Adrenal gland (tissue), 12 donors: ENCODE results near the gene BICD1. TPM values are rescaled to one million over a fixed set of nuclear protein-coding genes. Genes with fewer than 3 reads are reported as not detected.

Experiments used
- DNase-seq, 7 donors: peaks; one replicate each; pipeline ENCODE4 v3.0.0-alpha.2; 2019 to 2020
- H3K27ac ChIP-seq, 5 donors: fragments of 200-600 bp; sonication (generic) in 4 of 5; 1 replicate in 3 of 5; 2 replicates in 2 of 5; pipeline versions ENCODE4 v1.5.1 to v1.8.0; 2016 to 2020; ENCODE audit warnings: mild to moderate bottlenecking in 1 of 5
- H3K27me3 ChIP-seq: fragments of 200-600 bp; 2 replicates; pipeline ENCODE4 v1.8.0; 2021
- H3K36me3 ChIP-seq, 2 donors: fragments of 200-600 bp; replicated peaks in 1 of 2; 1 replicate in 1 of 2; 2 replicates in 1 of 2; pipeline versions ENCODE4 v1.5.1 to v1.8.0; 2018 to 2022
- H3K4me1 ChIP-seq, 2 donors: fragments of 200-600 bp; replicated peaks in 1 of 2; 1 replicate in 1 of 2; 2 replicates in 1 of 2; pipeline versions ENCODE4 v1.5.1 to v1.8.0; 2018 to 2021
- H3K4me3 ChIP-seq, 4 donors: fragments of 200-600 bp; sonication (generic) in 3 of 4; one replicate each; pipeline ENCODE4 v1.5.1; 2016 to 2018
- H3K9me3 ChIP-seq, 3 donors: fragments of 200-600 bp; sonication (generic) in 1 of 3; replicated peaks in 1 of 3; 1 replicate in 2 of 3; 2 replicates in 1 of 3; pipeline versions ENCODE4 v1.5.1 to v1.8.0; 2016 to 2021
- POLR2A ChIP-seq, 2 donors: fragments of 450-650 bp; IDR thresholded peaks; one replicate each; pipeline ENCODE4 v1.6.1; 2017; ENCODE audit warnings: antibody characterized with exemption in 2 of 2, mild to moderate bottlenecking in 2 of 2, moderate library complexity in 1 of 2
- WGBS, 4 donors: extraction: QIAGEN DNeasy Blood & Tissue Kit in 2 of 4; methylation state at CpG; one replicate each; pipeline versions ENCODE4 v1.1.5 to v1.1.7; 2013 to 2017; 5-methylcytosine and 5-hydroxymethylcytosine counted together
- intact Hi-C, 2 donors: fragments of 100-400 bp; cut with DNase I; formaldehyde crosslinking; loops; one replicate each; pipeline versions ENCODE4 v1.14.1 to v1.15.0; 2022 to 2023
- polyA plus RNA-seq, 3 donors: library from polyadenylated mRNA; stranded (reverse); fragments of 200-250 nt in 2 of 3; fragments of 350-450 nt in 1 of 3; fragmentation: Illumina TruSeq in 1 of 3; extraction: RNeasy Lipid Tissue Mini Kit (QIAGEN cat#74804) in 1 of 3; gene quantifications; one replicate each; pipeline ENCODE4 v1.2.3, GENCODE V29; 2013 to 2014
- total RNA-seq, 9 donors: library from RNA; depleted of rRNA in 4 of 9; stranded (reverse); fragments of >200 nt in 4 of 9; fragments of 120-200 nt in 1 of 9; fragmentation: NEBNext Ultra II Directional in 1 of 9; extraction: Animal tissue kit (Norgen Biotek cat#: 25700) in 1 of 9; gene quantifications; one replicate each; pipeline versions ENCODE4 v1.1.0 to v1.2.4, GENCODE V29; 2013 to 2023
- TF ChIP-seq, protein P1 (sequence below), 6 experiments: fragments of 450-650 bp in 4 of 6; fragments of 200-600 bp in 2 of 6; sonication (generic) in 1 of 6; IDR thresholded peaks; 1 replicate in 5 of 6; 2 replicates in 1 of 6; pipeline versions ENCODE4 v1.5.1 to v1.8.0; 2016 to 2021; ENCODE audit warnings: antibody characterized with exemption in 6 of 6, mild to moderate bottlenecking in 2 of 6, moderate library complexity in 1 of 6
- donor health status: healthy with polysubstance abuse.
- donor health status: Bipolar disorder and iron deficiency.
- donor health status: DM: yes; HTN: yes; CAD: no.
- donor health status: DM: no; HTN: no; CAD: no.
- donor health status: DM: no; HTN: no; CAD: no.
- donor health status: DM: yes; HTN: yes; CAD: no.

The BICD1 gene
- total and polyA plus RNA-seq, 12 donors, result 2.9 to 18.2 (median 9.4) TPM

DNA sequence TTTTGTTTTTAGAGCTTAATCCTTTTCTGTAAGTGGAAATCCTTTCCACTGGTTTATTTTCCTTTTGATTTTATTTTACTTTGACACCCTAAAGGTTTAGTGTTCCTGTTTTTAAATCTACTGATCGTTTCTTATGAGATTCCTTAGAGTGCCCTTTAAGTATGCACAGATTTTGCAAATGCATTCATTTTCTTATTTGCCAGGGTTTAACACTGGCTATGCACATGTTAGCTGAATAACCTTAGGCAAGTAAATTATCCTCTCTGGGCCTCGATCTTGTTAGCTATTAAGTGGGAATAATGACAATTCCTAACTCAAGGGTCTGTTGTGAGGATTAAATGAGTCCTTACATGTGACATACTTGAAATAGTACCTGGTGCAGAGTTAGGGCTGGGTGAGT is 136.0 kb downstream of the BICD1 start:
- intact Hi-C loops, result no loop called here
- no peak for TF ChIP-seq POLR2A (IDR thresholded peaks at IDR 0.05)
- TF ChIP-seq, protein P1, sequence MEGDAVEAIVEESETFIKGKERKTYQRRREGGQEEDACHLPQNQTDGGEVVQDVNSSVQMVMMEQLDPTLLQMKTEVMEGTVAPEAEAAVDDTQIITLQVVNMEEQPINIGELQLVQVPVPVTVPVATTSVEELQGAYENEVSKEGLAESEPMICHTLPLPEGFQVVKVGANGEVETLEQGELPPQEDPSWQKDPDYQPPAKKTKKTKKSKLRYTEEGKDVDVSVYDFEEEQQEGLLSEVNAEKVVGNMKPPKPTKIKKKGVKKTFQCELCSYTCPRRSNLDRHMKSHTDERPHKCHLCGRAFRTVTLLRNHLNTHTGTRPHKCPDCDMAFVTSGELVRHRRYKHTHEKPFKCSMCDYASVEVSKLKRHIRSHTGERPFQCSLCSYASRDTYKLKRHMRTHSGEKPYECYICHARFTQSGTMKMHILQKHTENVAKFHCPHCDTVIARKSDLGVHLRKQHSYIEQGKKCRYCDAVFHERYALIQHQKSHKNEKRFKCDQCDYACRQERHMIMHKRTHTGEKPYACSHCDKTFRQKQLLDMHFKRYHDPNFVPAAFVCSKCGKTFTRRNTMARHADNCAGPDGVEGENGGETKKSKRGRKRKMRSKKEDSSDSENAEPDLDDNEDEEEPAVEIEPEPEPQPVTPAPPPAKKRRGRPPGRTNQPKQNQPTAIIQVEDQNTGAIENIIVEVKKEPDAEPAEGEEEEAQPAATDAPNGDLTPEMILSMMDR (IDR thresholded peaks at IDR 0.05), result no peak
- Histone ChIP-seq H3K4me1 (no peaks in the 10 kb centered on the region), H3K36me3 (no peaks in the 10 kb centered on the region), H3K27me3 (no peaks in the 10 kb centered on the region), H3K4me3 (no peak overlapping the region), H3K27ac (no peak overlapping the region), H3K9me3 (no peaks in the 10 kb centered on the region)
- DNase-seq, result no peak
- WGBS, 4 donors, result 81 to 87% (median 85%) methylated on average over 2 of the region's 2 CpGs

DNA sequence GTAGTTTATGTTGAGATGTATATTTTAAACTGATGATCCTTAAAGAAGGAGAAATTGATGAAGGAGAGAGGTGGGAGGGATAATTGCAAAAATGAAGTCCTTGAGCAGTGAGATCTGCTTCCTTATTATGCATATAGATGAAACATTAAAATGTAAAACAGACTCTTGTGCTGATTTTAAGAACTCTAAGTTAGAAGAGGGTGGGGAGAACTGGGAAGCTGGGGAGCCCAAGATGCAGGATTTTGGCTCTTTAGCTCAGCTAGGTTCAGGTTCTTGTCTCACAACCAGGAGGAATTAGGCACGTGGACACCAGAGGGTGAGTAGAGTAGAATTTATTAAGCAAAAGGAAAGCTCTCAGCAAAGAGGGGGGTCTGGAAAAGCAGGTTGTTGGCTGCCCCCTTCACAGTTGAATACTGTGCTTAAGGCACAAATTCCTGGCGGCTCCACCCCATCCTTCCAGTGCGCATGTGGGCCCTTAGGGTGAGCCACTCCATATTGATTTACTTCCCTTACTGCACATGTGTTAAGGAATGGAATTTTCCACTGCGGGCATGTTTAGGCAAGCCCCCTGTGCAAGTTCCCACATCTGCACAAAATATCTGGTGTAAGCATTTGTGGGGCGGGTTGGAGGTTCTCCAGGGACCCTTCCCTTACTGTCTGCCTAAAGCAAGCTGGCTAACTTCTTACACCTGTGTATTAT is 141.9 kb downstream of the BICD1 start:
- no peaks in the 10 kb centered on the region for H3K9me3 ChIP-seq
- no peaks in the 10 kb centered on the region for H3K36me3 ChIP-seq
- WGBS, 4 donors, result 95 to 98% (median 96%) methylated on average over 5 of the region's 5 CpGs
- no peak overlapping the region for H3K27ac ChIP-seq
- DNase-seq, result no peak
- no peak for TF ChIP-seq POLR2A (IDR thresholded peaks at IDR 0.05)
- TF ChIP-seq, protein P1 (IDR thresholded peaks at IDR 0.05), result no peak
- no peaks in the 10 kb centered on the region for H3K4me1 ChIP-seq
- no peak overlapping the region for H3K4me3 ChIP-seq
- no peaks in the 10 kb centered on the region for H3K27me3 ChIP-seq
- intact Hi-C loops, result no loop called here

DNA sequence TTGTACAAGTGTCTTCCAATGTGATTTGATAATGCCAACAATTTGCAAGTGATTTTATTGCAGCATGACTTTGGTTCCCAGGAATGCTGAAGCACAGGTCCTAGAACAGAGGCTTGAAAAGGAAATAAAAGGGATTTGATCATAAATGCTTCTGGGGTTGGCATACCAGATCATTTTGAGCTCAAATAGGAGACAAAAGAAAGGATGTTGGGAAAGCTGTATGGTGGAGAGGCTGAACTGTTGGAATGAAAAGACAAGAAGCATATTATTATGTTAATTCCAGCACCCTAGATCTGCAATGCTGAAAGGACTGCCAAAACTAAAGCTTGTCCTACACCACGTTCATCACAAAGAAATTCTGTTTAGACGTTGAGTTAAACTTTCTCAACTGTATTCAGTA is 143.1 kb downstream of the BICD1 start:
- intact Hi-C loops, result no loop called here
- H3K27me3 ChIP-seq, result no peaks in the 10 kb centered on the region
- no peak for TF ChIP-seq POLR2A (IDR thresholded peaks at IDR 0.05)
- TF ChIP-seq, protein P1 (IDR thresholded peaks at IDR 0.05), result no peak

DNA sequence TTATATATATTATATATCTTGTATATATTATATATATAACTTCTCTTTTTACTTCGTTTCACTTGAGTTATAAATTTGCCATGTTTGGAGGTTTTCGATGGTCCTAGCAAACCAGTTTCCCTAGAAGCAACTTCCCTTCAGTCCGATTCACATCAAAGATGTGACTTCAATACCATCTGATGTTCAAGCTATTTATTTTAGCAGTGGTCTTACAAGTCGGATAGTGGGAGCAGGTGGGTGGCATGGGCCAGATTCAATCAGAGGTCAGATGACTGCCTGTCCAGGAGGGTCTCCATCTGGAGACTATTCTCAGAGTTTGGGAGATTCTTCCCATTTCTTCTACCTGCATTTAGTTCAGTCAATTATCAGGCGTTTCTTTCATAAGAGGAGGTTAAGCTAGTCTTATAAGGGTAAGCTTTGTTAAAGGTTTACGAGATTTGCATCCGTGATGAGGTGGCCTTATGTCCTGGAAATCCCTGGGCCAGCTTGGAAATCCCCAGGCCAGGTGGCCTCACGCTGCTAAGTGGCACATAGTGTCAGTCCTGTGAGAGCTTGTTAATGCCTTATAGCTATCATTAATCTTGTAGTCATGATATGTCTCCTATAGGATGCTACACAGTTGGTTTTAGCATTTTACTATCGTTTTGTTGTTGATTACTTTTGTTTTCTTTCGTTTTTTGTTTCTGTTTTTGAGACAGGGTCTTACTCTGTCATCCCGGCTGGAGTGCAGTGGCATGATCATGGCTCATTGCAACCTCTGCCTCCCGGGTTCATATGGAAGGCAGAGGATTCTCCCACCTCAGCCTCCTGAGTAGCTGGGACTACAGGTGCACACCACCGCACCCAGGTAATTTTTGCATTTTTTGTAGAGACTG is 145.8 kb downstream of the BICD1 start:
- Histone ChIP-seq H3K4me1 (no peaks in the 10 kb centered on the region), H3K4me3 (no peak overlapping the region), H3K27me3 (no peaks in the 10 kb centered on the region), H3K36me3 (no peaks in the 10 kb centered on the region), H3K27ac (no peak overlapping the region), H3K9me3 (no peaks in the 10 kb centered on the region)
- intact Hi-C loops, result no loop called here
- DNase-seq, result no peak
- 90 to 97% (median 94%) methylated on average over 13 of the region's 13 CpGs for WGBS, 4 donors
- TF ChIP-seq, protein P1 (IDR thresholded peaks at IDR 0.05), result no peak
- no peak for TF ChIP-seq POLR2A (IDR thresholded peaks at IDR 0.05)

More for the DNA sequence above, 143.1 kb downstream of the BICD1 start:
- DNase-seq, result no peak
- Histone ChIP-seq H3K9me3 (no peaks in the 10 kb centered on the region), H3K27ac (no peak overlapping the region), H3K4me1 (no peaks in the 10 kb centered on the region), H3K4me3 (no peak overlapping the region), H3K36me3 (no peaks in the 10 kb centered on the region)
- 64 to 71% (median 67%) methylated on average over 2 of the region's 2 CpGs for WGBS, 4 donors
